ENCODE data around the gene MINDY2.

The MINDY2 gene

DNA sequence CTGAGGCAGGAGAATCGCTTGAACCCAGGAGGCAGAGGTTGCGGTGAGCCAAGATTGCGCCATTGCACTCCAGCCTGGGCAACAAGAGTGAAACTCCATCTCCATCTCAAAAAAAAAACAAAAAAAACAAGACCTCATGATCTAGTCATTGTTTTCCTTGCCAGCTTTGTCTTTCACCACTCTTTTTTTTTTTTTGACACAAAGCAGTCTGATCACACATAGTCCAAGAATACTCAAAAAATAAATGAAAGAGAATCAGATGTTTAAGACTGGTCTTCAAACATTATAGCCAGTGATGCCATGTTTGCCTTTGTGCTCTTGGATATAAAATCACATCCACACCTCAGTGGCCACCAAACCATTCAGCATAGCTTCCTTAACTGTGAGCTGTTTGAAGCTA, 15.8 kb upstream of the MINDY2 start:
- Histone ChIP-seq H3K4me2 (ENCODE audit: low read length) (0 out of 2 replicates have a peak overlapping the region, but pooled peaks have one; percentile 28), H3K36me3 (ENCODE audit: insufficient read depth, low read length) (no peaks in the 10 kb centered on the region), H3K4me3 (ENCODE audit: low read depth, low read length, poor library complexity, severe bottlenecking) (no peak overlapping the region), H3K79me2 (ENCODE audit: insufficient read depth, low read length) (no peaks in the 10 kb centered on the region), H3K27ac (ENCODE audit: low read depth, low read length, poor library complexity, severe bottlenecking) (peak overlapping the region; percentile 59), H3K9me2 (ENCODE audit: low read depth, low read length) (no peaks in the 10 kb centered on the region), H4K20me1 (ENCODE audit: insufficient read depth, low read length) (no peaks in the 10 kb centered on the region), H3K27me3 (ENCODE audit: insufficient read depth, low read length) (no peaks in the 10 kb centered on the region), H2AFZ (ENCODE audit: low read length) (no peak overlapping the region), H3F3A (ENCODE audit: insufficient read depth, low read length) (no peaks in the 10 kb centered on the region), H3K9me3 (ENCODE audit: low read length) (no peaks in the 10 kb centered on the region), H3K4me1 (ENCODE audit: insufficient read depth, low read length, severe bottlenecking) (peaks cover 37% of the 10 kb centered on the region), H3K9ac (ENCODE audit: low read length) (0 out of 2 replicates have a peak overlapping the region, but pooled peaks have one; percentile 33)
- TF ChIP-seq EZH2 (IDR thresholded peaks at IDR 0.05; ENCODE audit: borderline replicate concordance, low read length), result no peak
- TF ChIP-seq, protein P1, sequence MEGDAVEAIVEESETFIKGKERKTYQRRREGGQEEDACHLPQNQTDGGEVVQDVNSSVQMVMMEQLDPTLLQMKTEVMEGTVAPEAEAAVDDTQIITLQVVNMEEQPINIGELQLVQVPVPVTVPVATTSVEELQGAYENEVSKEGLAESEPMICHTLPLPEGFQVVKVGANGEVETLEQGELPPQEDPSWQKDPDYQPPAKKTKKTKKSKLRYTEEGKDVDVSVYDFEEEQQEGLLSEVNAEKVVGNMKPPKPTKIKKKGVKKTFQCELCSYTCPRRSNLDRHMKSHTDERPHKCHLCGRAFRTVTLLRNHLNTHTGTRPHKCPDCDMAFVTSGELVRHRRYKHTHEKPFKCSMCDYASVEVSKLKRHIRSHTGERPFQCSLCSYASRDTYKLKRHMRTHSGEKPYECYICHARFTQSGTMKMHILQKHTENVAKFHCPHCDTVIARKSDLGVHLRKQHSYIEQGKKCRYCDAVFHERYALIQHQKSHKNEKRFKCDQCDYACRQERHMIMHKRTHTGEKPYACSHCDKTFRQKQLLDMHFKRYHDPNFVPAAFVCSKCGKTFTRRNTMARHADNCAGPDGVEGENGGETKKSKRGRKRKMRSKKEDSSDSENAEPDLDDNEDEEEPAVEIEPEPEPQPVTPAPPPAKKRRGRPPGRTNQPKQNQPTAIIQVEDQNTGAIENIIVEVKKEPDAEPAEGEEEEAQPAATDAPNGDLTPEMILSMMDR (IDR thresholded peaks at IDR 0.05; ENCODE audit: low read length), result no peak

DNA sequence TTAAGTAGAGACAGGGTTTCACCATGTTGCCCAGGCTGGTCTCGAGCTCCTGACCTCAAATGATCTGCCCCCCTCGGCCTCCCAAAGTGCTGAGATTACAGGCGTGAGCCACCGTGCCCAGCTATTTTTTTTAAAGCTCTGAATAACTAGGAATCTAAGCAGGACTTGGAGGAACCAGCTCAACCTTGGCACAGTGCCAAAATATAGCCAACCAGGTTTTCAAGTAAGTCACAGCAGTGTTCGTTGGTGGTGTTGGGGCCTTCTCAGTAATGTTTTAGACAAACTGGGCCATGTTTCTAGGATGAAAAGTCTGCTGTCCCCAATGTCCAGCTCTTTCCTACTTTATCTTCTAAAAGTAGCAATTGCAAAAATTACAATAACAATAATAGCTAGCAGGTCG, 15.1 kb upstream of the MINDY2 start:
- H4K20me1 ChIP-seq (ENCODE audit: insufficient read depth, low read length), result no peaks in the 10 kb centered on the region
- H3K4me3 ChIP-seq (ENCODE audit: low read depth, low read length, poor library complexity, severe bottlenecking), result no peak overlapping the region
- H3K4me1 ChIP-seq (ENCODE audit: insufficient read depth, low read length, severe bottlenecking), result peaks cover 36% of the 10 kb centered on the region
- H3K27ac ChIP-seq (ENCODE audit: low read depth, low read length, poor library complexity, severe bottlenecking), result peak overlapping the region; percentile 59
- no peaks in the 10 kb centered on the region for H3K9me2 ChIP-seq (ENCODE audit: low read depth, low read length)
- H3K9me3 ChIP-seq (ENCODE audit: low read length), result no peaks in the 10 kb centered on the region
- H3K79me2 ChIP-seq (ENCODE audit: insufficient read depth, low read length), result no peaks in the 10 kb centered on the region
- no peaks in the 10 kb centered on the region for H3F3A ChIP-seq (ENCODE audit: insufficient read depth, low read length)
- no peaks in the 10 kb centered on the region for H3K36me3 ChIP-seq (ENCODE audit: insufficient read depth, low read length)
- H2AFZ ChIP-seq (ENCODE audit: low read length), result no peak overlapping the region
- H3K9ac ChIP-seq (ENCODE audit: low read length), result 0 out of 2 replicates have a peak overlapping the region, but pooled peaks have one; percentile 33
- H3K27me3 ChIP-seq (ENCODE audit: insufficient read depth, low read length), result no peaks in the 10 kb centered on the region
- H3K4me2 ChIP-seq (ENCODE audit: low read length), result 0 out of 2 replicates have a peak overlapping the region, but pooled peaks have one; percentile 28
- TF ChIP-seq EZH2 (IDR thresholded peaks at IDR 0.05; ENCODE audit: borderline replicate concordance, low read length), result no peak
- TF ChIP-seq, protein P1 (IDR thresholded peaks at IDR 0.05; ENCODE audit: low read length), result no peak

DNA sequence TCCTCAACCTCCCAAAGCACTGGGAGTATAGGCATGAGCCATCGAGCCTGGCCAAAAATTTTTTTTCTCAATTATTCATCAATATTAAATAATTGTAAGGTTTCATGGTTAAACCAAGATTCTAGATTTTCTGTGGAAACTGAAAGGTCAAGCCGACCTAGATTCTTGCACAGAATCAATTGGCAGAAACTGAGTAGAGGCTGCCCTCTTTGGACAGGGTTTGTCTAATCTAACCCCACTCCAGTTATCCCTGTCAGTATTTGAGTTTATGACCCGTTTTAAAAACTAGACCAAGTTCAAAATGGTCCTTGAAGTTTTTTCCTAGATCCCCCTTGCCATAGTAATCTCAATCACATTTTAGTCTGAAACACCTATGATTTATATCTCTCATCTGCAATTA, 13.0 kb upstream of the MINDY2 start:
- no peak overlapping the region for H3K4me3 ChIP-seq (ENCODE audit: low read depth, low read length, poor library complexity, severe bottlenecking)
- no peaks in the 10 kb centered on the region for H3K9me3 ChIP-seq (ENCODE audit: low read length)
- no peak overlapping the region for H3K9ac ChIP-seq (ENCODE audit: low read length)
- no peak for TF ChIP-seq EZH2 (IDR thresholded peaks at IDR 0.05; ENCODE audit: borderline replicate concordance, low read length)
- TF ChIP-seq, protein P1 (IDR thresholded peaks at IDR 0.05; ENCODE audit: low read length), result peak; percentile 64
- H3K4me2 ChIP-seq (ENCODE audit: low read length), result no peak overlapping the region
- H3K27me3 ChIP-seq (ENCODE audit: insufficient read depth, low read length), result no peaks in the 10 kb centered on the region
- H3K79me2 ChIP-seq (ENCODE audit: insufficient read depth, low read length), result no peaks in the 10 kb centered on the region
- H4K20me1 ChIP-seq (ENCODE audit: insufficient read depth, low read length), result no peaks in the 10 kb centered on the region
- H3K27ac ChIP-seq (ENCODE audit: low read depth, low read length, poor library complexity, severe bottlenecking), result peak overlapping the region; percentile 3
- H3K9me2 ChIP-seq (ENCODE audit: low read depth, low read length), result no peaks in the 10 kb centered on the region
- H3F3A ChIP-seq (ENCODE audit: insufficient read depth, low read length), result no peaks in the 10 kb centered on the region
- H3K4me1 ChIP-seq (ENCODE audit: insufficient read depth, low read length, severe bottlenecking), result peaks cover 29% of the 10 kb centered on the region
- no peak overlapping the region for H2AFZ ChIP-seq (ENCODE audit: low read length)
- H3K36me3 ChIP-seq (ENCODE audit: insufficient read depth, low read length), result no peaks in the 10 kb centered on the region

All from OCI-LY1 (cell line).